Osteoblast (primary cell): Measurements from ENCODE around the gene TPM3. TPM values are rescaled to one million over a fixed set of nuclear protein-coding genes. Genes with fewer than 3 reads are reported as not detected.
A peak's percentile ranks its signal among the peaks of the same experiment; 100 is the strongest.

Source experiments
- DNase-seq: peaks from one replicate; pipeline ENCODE4 v3.0.0; 2011; ENCODE audit warnings: low spot score, mixed read lengths; ENCODE audit not compliant: insufficient read length; ENCODE audit errors: missing footprints
- H2AFZ ChIP-seq: 2 replicates; pipeline ENCODE4 v1.6.0; 2011; ENCODE audit warnings: mild to moderate bottlenecking, low read length
- H3K27ac ChIP-seq: 2 replicates; pipeline ENCODE4 v1.5.1; 2011; ENCODE audit warnings: mild to moderate bottlenecking, low read depth, low read length, moderate library complexity
- H3K27me3 ChIP-seq: 2 replicates; pipeline ENCODE4 v1.6.0; 2012; ENCODE audit warnings: mild to moderate bottlenecking, control low read depth, inconsistent platforms, low read length, moderate library complexity; ENCODE audit not compliant: insufficient read depth
- H3K36me3 ChIP-seq: 2 replicates; pipeline ENCODE4 v1.5.1; 2011; ENCODE audit warnings: mild to moderate bottlenecking, low read length, control low read depth, moderate library complexity; ENCODE audit not compliant: insufficient read depth
- H3K4me1 ChIP-seq: 2 replicates; pipeline ENCODE4 v1.5.1; 2011; ENCODE audit warnings: mild to moderate bottlenecking, low read length, control low read depth, moderate library complexity; ENCODE audit not compliant: insufficient read depth
- H3K4me2 ChIP-seq: 2 replicates; pipeline ENCODE4 v1.6.0; 2011; ENCODE audit warnings: mild to moderate bottlenecking, low read length; ENCODE audit not compliant: insufficient read depth
- H3K4me3 ChIP-seq: fragments of 200-600 bp; sonication (generic); 3 replicates; pipeline ENCODE4 v1.5.1; 2012; ENCODE audit warnings: mild to moderate bottlenecking, low read length, inconsistent platforms; ENCODE audit not compliant: insufficient read depth
- H3K79me2 ChIP-seq: 2 replicates; pipeline ENCODE4 v1.6.0; 2012; ENCODE audit warnings: mild to moderate bottlenecking, low read length, control low read depth, inconsistent platforms; ENCODE audit not compliant: insufficient read depth
- H3K9me3 ChIP-seq: 2 replicates; pipeline ENCODE4 v1.5.1; 2011; ENCODE audit warnings: low read depth, low read length, control low read depth
- H4K20me1 ChIP-seq: 2 replicates; pipeline ENCODE4 v1.6.0; 2012; ENCODE audit warnings: mild to moderate bottlenecking, low read length, control low read depth; ENCODE audit not compliant: insufficient read depth
- CTCF ChIP-seq: IDR thresholded peaks from 2 replicates; pipeline ENCODE4 v1.5.1; 2011; ENCODE audit warnings: mild to moderate bottlenecking, low read depth, low read length, moderate library complexity; ENCODE audit errors: extremely low read depth
- total RNA-seq: library from RNA; depleted of rRNA; stranded (reverse); fragments of >200 nt; gene quantifications from 2 replicates; pipeline ENCODE4 v1.2.3, GENCODE V29; 2012

TPM3 gene
- total RNA-seq, 1 donor, result 299 TPM

GRCh38 chr1:154223621-154224020, 31.7 kb upstream of the TPM3 start:
- Histone ChIP-seq H3K9me3 (no peaks in the 10 kb centered on the region), H3K27me3 (no peaks in the 10 kb centered on the region), H3K4me1 (peaks cover 32% of the 10 kb centered on the region), H3K36me3 (peaks cover 42% of the 10 kb centered on the region), H4K20me1 (peaks cover 53% of the 10 kb centered on the region), H3K79me2 (peaks cover 93% of the 10 kb centered on the region), H3K27ac (peak overlapping the region; percentile 93), H3K4me3 (no peak overlapping the region), H3K4me2 (peak overlapping the region; percentile 78), H2AFZ (no peak overlapping the region)
- no peak for DNase-seq
- no peak for TF ChIP-seq CTCF

GRCh38 chr1:154222918-154223317, 31.0 kb upstream of the TPM3 start:
- no peak for DNase-seq
- H3K36me3 ChIP-seq, result peaks cover 43% of the 10 kb centered on the region
- H3K9me3 ChIP-seq, result no peaks in the 10 kb centered on the region
- TF ChIP-seq CTCF, result no peak
- peak overlapping the region; percentile 96 for H3K4me3 ChIP-seq
- no peak overlapping the region for H2AFZ ChIP-seq
- peaks cover 59% of the 10 kb centered on the region for H4K20me1 ChIP-seq
- H3K27ac ChIP-seq, result peak overlapping the region; percentile 93
- H3K27me3 ChIP-seq, result no peaks in the 10 kb centered on the region
- peak overlapping the region; percentile 78 for H3K4me2 ChIP-seq
- peaks cover 37% of the 10 kb centered on the region for H3K4me1 ChIP-seq
- H3K79me2 ChIP-seq, result peaks cover 94% of the 10 kb centered on the region

- Histone ChIP-seq H3K36me3 (peaks cover 43% of the 10 kb centered on the region), H3K9me3 (no peaks in the 10 kb centered on the region), H3K4me2 (peak overlapping the region; percentile 78), H2AFZ (no peak overlapping the region), H3K27me3 (no peaks in the 10 kb centered on the region), H3K4me3 (peak overlapping the region; percentile 96), H3K27ac (peak overlapping the region; percentile 93), H3K4me1 (peaks cover 37% of the 10 kb centered on the region), H4K20me1 (peaks cover 60% of the 10 kb centered on the region), H3K79me2 (peaks cover 95% of the 10 kb centered on the region)
- TF ChIP-seq CTCF, result no peak
- no peak for DNase-seq
These were observed 30.6 kb upstream of the TPM3 start for GRCh38 chr1:154222518-154222917.

DNA sequence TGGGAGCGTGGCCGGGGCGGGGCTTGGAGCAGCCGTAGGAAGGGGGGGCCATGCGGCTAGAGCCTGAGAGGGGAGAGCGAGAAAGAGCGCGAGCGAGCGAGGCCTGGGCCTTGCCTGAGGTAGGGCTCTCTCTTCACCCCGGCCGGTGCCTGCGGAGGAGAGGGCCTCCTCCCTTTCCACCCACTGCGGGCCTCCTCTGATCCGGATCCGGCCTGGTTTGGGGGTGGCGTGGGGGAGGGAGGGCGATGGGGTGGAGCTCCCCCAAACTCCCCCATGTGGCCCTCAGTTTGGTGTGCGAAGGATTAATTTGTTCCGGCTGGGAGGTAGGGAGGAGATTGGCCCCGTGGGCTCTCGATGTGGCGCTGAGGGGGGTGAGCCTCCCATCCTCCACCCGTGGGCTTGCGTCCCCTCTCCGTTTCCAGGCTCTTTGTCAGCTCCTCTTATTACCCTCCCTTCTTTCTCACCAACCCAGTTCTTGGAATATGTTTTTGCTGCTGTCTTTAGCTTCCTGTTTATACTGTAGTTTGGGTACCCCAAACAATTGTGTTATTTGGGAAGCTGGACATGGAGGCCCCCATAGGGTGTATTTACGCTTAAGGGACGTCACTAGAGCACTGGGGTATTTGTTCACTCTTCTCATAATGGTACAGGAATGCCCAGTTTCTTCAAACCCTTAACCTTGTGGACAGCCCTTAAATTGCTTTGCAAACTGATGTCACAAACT, 29.5 kb upstream of the TPM3 start:
- Histone ChIP-seq H2AFZ (peak overlapping the region; percentile 6), H3K79me2 (peaks cover 95% of the 10 kb centered on the region), H3K9me3 (no peaks in the 10 kb centered on the region), H4K20me1 (peaks cover 53% of the 10 kb centered on the region), H3K36me3 (peaks cover 42% of the 10 kb centered on the region), H3K27me3 (no peaks in the 10 kb centered on the region), H3K4me3 (peak overlapping the region; percentile 96), H3K4me1 (peaks cover 37% of the 10 kb centered on the region), H3K27ac (peak overlapping the region; percentile 93), H3K4me2 (peak overlapping the region; percentile 78)
- peak; percentile 61 for DNase-seq
- TF ChIP-seq CTCF, result no peak
